ENCODE data around the gene MAPK13. TPM values are rescaled to one million over a fixed set of nuclear protein-coding genes. Genes with fewer than 3 reads are reported as not detected.
"Not testable (repeated sequence)": the region's sequence is repeated elsewhere in the genome, so short reads cannot be mapped to it uniquely, and the experiment has no call there.

MAPK13 gene
- total RNA-seq (10 to 100 TPM; 27.0 to 53.1 (median 33.7) TPM), polyA plus RNA-seq (10 to 100 TPM; 34.2 to 51.4 TPM), total RNA-seq (80.0 reads per million, percentile 80 among the genes with 10 or more reads in this experiment)

GRCh38 chr6:36129941-36130666 lies at the start of gene MAPK13:
Gene MAPK13, plus strand, starts transcription at chr6:36130513. Its CDS starts 70 bp downstream, at chr6:36130583.
- H3K4me1 ChIP-seq (ENCODE audit: control insufficient read depth in 2 of 2, insufficient read depth in 2 of 2, low read length in 2 of 2), result peaks cover 30 to 37% of the 10 kb centered on the region in 2 donors
- peak in 6 of 9 donors; percentile 32 to 52 (median 40) for DNase-seq
- Mint-ChIP-seq H3K9me3 (peaks cover 0 to 2% (median 0%) of the 10 kb centered on the region in 11 donors), H3K36me3 (peaks cover 0 to 16% (median 11%) of the 10 kb centered on the region in 5 donors), H3K27me3 (no peaks in the 10 kb centered on the region), H3K4me3 (peak within 1 kb of the TSS; percentile 85 to 93 (median 89)), H3K4me1 (peaks cover 42 to 69% (median 62%) of the 10 kb centered on the region in 7 donors), H3K27ac (peak within 1 kb of the TSS; percentile 87 to 96 (median 93))
- peak within 1 kb of the TSS; percentile 72 for H3K4me3 ChIP-seq (ENCODE audit: low read length)
- ATAC-seq, result peak; percentile 39
- H3K36me3 ChIP-seq (ENCODE audit: control insufficient read depth in 2 of 3, insufficient read depth in 3 of 3, low read length in 3 of 3), result peaks cover 0 to 20% (median 8%) of the 10 kb centered on the region in 3 experiments
- POLR2A ChIA-PET, result interaction anchor here (0.9 to 3.1 kb wide), 10 partner anchors 8 to 102 kb away, joined by 3 to 53 read pairs (median 9); partner anchors contain the start of genes BRPF3 and MAPK14
- no peaks in the 10 kb centered on the region for H3K9me3 ChIP-seq (ENCODE audit: control insufficient read depth in 2 of 3, low read length in 3 of 3)
- intact Hi-C loops (cut with micrococcal nuclease), result loop anchor here in 1 of 2 donors (2.0 to 10.0 kb wide), 3 partner anchors 205 to 465 kb away; partner anchors contain the start of genes SRPK1 and SRSF3
- peak within 1 kb of the TSS; percentile 87 for H3K27ac ChIP-seq (ENCODE audit: low read depth, low read length)
- CTCF ChIA-PET, result interaction anchor here (3.3 to 4.5 kb wide), 2 partner anchors 9 to 34 kb away, joined by 16 to 26 read pairs; no protein-coding TSS in a partner anchor
- no peaks in the 10 kb centered on the region for H3K27me3 ChIP-seq (ENCODE audit: control insufficient read depth in 2 of 2, insufficient read depth in 2 of 2, low read length in 2 of 2)

- ATAC-seq (no peak), DNase-seq (no peak)
- H3K27ac ChIP-seq (ENCODE audit: low read depth, low read length), result no peak overlapping the region
- ChIA-PET CTCF (interaction anchor here (1.0 to 6.8 kb wide), 2 partner anchors 9 to 13 kb away, joined by 3 to 47 read pairs; no protein-coding TSS in a partner anchor), POLR2A (no interaction called here)
- no peaks in the 10 kb centered on the region for H3K4me1 ChIP-seq (ENCODE audit: control insufficient read depth in 2 of 2, insufficient read depth in 2 of 2, low read length in 2 of 2)
- intact Hi-C loops (cut with micrococcal nuclease), result no loop called here
- H3K36me3 ChIP-seq (ENCODE audit: control insufficient read depth in 2 of 3, insufficient read depth in 3 of 3, low read length in 3 of 3), result peaks cover 10 to 48% (median 27%) of the 10 kb centered on the region in 3 experiments
- no peaks in the 10 kb centered on the region for H3K27me3 ChIP-seq (ENCODE audit: control insufficient read depth in 2 of 2, insufficient read depth in 2 of 2, low read length in 2 of 2)
- Mint-ChIP-seq H3K27me3 (no peaks in the 10 kb centered on the region), H3K4me1 (peaks cover under 1 to 34% (median 13%) of the 10 kb centered on the region in 7 donors), H3K9me3 (peaks cover 0 to 22% (median 1%) of the 10 kb centered on the region in 11 donors), H3K27ac (peak overlapping the region in 4 of 9 donors; percentile 56 to 69 (median 61)), H3K36me3 (peaks cover 29 to 77% (median 54%) of the 10 kb centered on the region in 5 donors), H3K4me3 (no peak overlapping the region)
- no peak overlapping the region for H3K4me3 ChIP-seq (ENCODE audit: low read length)
- H3K9me3 ChIP-seq (ENCODE audit: control insufficient read depth in 2 of 3, low read length in 3 of 3), result no peaks in the 10 kb centered on the region
Measured at GRCh38 chr6:36082318-36082717, 48.0 kb upstream of the MAPK13 start.

GRCh38 chr6:36083446-36083845 lies 46.9 kb upstream of the MAPK13 start:
- peaks cover 0 to 29% (median 1%) of the 10 kb centered on the region in 11 donors for H3K9me3 Mint-ChIP-seq
- H3K4me1 ChIP-seq (ENCODE audit: control insufficient read depth in 2 of 2, insufficient read depth in 2 of 2, low read length in 2 of 2), result no peaks in the 10 kb centered on the region
- peaks cover 29 to 86% (median 61%) of the 10 kb centered on the region in 5 donors for H3K36me3 Mint-ChIP-seq
- ATAC-seq (no peak), DNase-seq (no peak)
- no peaks in the 10 kb centered on the region for H3K9me3 ChIP-seq (ENCODE audit: control insufficient read depth in 2 of 3, low read length in 3 of 3)
- ChIA-PET CTCF (interaction anchor here (6.8 kb wide), 1 partner anchor 12 kb away, joined by 47 read pairs; no protein-coding TSS in a partner anchor), POLR2A (no interaction called here)
- H3K27ac ChIP-seq (ENCODE audit: low read depth, low read length), result no peak overlapping the region
- no peak overlapping the region for H3K27ac Mint-ChIP-seq
- no peaks in the 10 kb centered on the region for H3K27me3 Mint-ChIP-seq
- no peak overlapping the region for H3K4me3 Mint-ChIP-seq
- intact Hi-C loops (cut with micrococcal nuclease), result no loop called here
- no peaks in the 10 kb centered on the region for H3K27me3 ChIP-seq (ENCODE audit: control insufficient read depth in 2 of 2, insufficient read depth in 2 of 2, low read length in 2 of 2)
- H3K36me3 ChIP-seq (ENCODE audit: control insufficient read depth in 2 of 3, insufficient read depth in 3 of 3, low read length in 3 of 3), result peaks cover 10 to 41% (median 21%) of the 10 kb centered on the region in 3 experiments
- H3K4me3 ChIP-seq (ENCODE audit: low read length), result no peak overlapping the region
- H3K4me1 Mint-ChIP-seq, result peaks cover 0 to 34% (median 13%) of the 10 kb centered on the region in 7 donors

- H3K4me1 ChIP-seq (ENCODE audit: control insufficient read depth in 2 of 2, insufficient read depth in 2 of 2, low read length in 2 of 2); CTCF ChIA-PET; H3K4me3 Mint-ChIP-seq; H3K4me3 ChIP-seq (ENCODE audit: low read length); ATAC-seq; H3K27ac ChIP-seq (ENCODE audit: low read depth, low read length); DNase-seq; H3K27me3 Mint-ChIP-seq; H3K9me3 ChIP-seq (ENCODE audit: control insufficient read depth in 2 of 3, low read length in 3 of 3); POLR2A ChIA-PET; H3K27me3 ChIP-seq (ENCODE audit: control insufficient read depth in 2 of 2, insufficient read depth in 2 of 2, low read length in 2 of 2); intact Hi-C loops (cut with micrococcal nuclease): not testable (repeated sequence)
- Mint-ChIP-seq H3K27ac (peak overlapping the region in 4 of 9 donors; percentile 19 to 78 (median 60)), H3K9me3 (peaks cover 0 to 18% (median 0%) of the 10 kb centered on the region in 11 donors), H3K4me1 (peaks cover 2 to 18% (median 13%) of the 10 kb centered on the region in 7 donors), H3K36me3 (peaks cover 8 to 51% (median 32%) of the 10 kb centered on the region in 5 donors)
- H3K36me3 ChIP-seq (ENCODE audit: control insufficient read depth in 2 of 3, insufficient read depth in 3 of 3, low read length in 3 of 3), result peaks cover under 1 to 10% (median 10%) of the 10 kb centered on the region in 3 experiments
Measured at GRCh38 chr6:36088204-36088603, 42.1 kb upstream of the MAPK13 start.

GRCh38 chr6:36089048-36089447 lies 41.3 kb upstream of the MAPK13 start:
- ATAC-seq, result no peak
- Mint-ChIP-seq H3K4me3 (no peak overlapping the region), H3K27me3 (no peaks in the 10 kb centered on the region), H3K27ac (peak overlapping the region in 7 of 9 donors; percentile 28 to 78 (median 64)), H3K4me1 (peaks cover 2 to 18% (median 11%) of the 10 kb centered on the region in 7 donors), H3K36me3 (peaks cover 6 to 43% (median 29%) of the 10 kb centered on the region in 5 donors), H3K9me3 (peaks cover 0 to 18% (median 0%) of the 10 kb centered on the region in 11 donors)
- CTCF ChIA-PET, result interaction anchor here (1.3 kb wide), 1 partner anchor 10 kb away, joined by 3 read pairs; no protein-coding TSS in a partner anchor
- Histone ChIP-seq H3K27ac (ENCODE audit: low read depth, low read length) (no peak overlapping the region), H3K9me3 (ENCODE audit: control insufficient read depth in 2 of 3, low read length in 3 of 3) (no peaks in the 10 kb centered on the region), H3K4me1 (ENCODE audit: control insufficient read depth in 2 of 2, insufficient read depth in 2 of 2, low read length in 2 of 2) (no peaks in the 10 kb centered on the region), H3K4me3 (ENCODE audit: low read length) (no peak overlapping the region), H3K27me3 (ENCODE audit: control insufficient read depth in 2 of 2, insufficient read depth in 2 of 2, low read length in 2 of 2) (no peaks in the 10 kb centered on the region), H3K36me3 (ENCODE audit: control insufficient read depth in 2 of 3, insufficient read depth in 3 of 3, low read length in 3 of 3) (peaks cover 0 to 5% (median 1%) of the 10 kb centered on the region in 3 experiments)
- intact Hi-C loops (cut with micrococcal nuclease), result no loop called here
- DNase-seq, result no peak
- POLR2A ChIA-PET, result no interaction called here

- DNase-seq, result no peak
- Mint-ChIP-seq H3K4me3 (no peak overlapping the region), H3K4me1 (peaks cover 7 to 41% (median 33%) of the 10 kb centered on the region in 7 donors), H3K36me3 (peaks cover 0 to 13% (median 12%) of the 10 kb centered on the region in 5 donors), H3K27ac (peak overlapping the region in 8 of 9 donors; percentile 21 to 85 (median 78)), H3K9me3 (peaks cover 0 to 2% (median 0%) of the 10 kb centered on the region in 11 donors), H3K27me3 (no peaks in the 10 kb centered on the region)
- ATAC-seq, result no peak
- Histone ChIP-seq H3K27ac (ENCODE audit: low read depth, low read length) (peak overlapping the region; percentile 62), H3K36me3 (ENCODE audit: control insufficient read depth in 2 of 3, insufficient read depth in 3 of 3, low read length in 3 of 3) (peaks cover 0 to 15% (median 0%) of the 10 kb centered on the region in 3 experiments), H3K27me3 (ENCODE audit: control insufficient read depth in 2 of 2, insufficient read depth in 2 of 2, low read length in 2 of 2) (no peaks in the 10 kb centered on the region), H3K9me3 (ENCODE audit: control insufficient read depth in 2 of 3, low read length in 3 of 3) (no peaks in the 10 kb centered on the region), H3K4me3 (ENCODE audit: low read length) (no peak overlapping the region), H3K4me1 (ENCODE audit: control insufficient read depth in 2 of 2, insufficient read depth in 2 of 2, low read length in 2 of 2) (peaks cover 8 to 14% of the 10 kb centered on the region in 2 donors)
- POLR2A ChIA-PET, result interaction anchor here (0.8 to 5.2 kb wide), 4 partner anchors 14 to 68 kb away, joined by 3 to 56 read pairs (median 15); partner anchors contain the start of gene MAPK14
- intact Hi-C loops (cut with micrococcal nuclease), result loop anchor here (2.0 to 10.0 kb wide), 5 partner anchors 13 to 359 kb away; partner anchors contain the start of genes ARMC12 (in 1 of the 2) and SRPK1 (in 1 of the 2)
- CTCF ChIA-PET, result interaction anchor here (0.7 to 6.5 kb wide), 16 partner anchors 10 to 109 kb away, joined by 3 to 104 read pairs (median 10); partner anchors contain the start of genes MAPK13 and MAPK14
Measured at GRCh38 chr6:36094238-36094637, 36.1 kb upstream of the MAPK13 start.

All from naive thymus-derived CD4-positive, alpha-beta T cell (primary cell).